ENCODE data around the gene ZPBP2. TPM values are rescaled to one million over a fixed set of nuclear protein-coding genes. Genes with fewer than 3 reads are reported as not detected.
A peak's percentile ranks its signal among the peaks of the same experiment; 100 is the strongest.

The ZPBP2 gene
- total and polyA plus RNA-seq, 2 of the 13 experiments (the other 11 are each of a cell fraction or from before 2014, with no cell fraction given): not detected

DNA sequence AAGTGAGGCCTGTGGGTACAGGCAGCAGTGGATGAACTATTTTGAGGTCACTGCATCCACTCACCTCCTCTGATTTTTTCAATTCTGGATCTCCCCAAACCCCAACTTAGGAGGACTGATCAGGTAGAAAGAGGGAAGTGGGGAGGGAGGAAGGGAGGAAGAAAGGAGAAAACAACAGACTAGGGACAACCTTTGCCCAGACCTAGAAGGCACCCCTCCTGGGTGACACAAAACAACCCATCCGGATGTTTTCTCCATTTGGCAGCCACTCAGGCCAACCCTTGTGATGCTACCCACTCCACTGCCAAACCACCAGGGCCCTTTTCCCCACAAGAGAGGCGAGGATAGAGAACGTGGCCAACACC, 56.7 kb downstream of the ZPBP2 start:
- in situ Hi-C loops (cut with HindIII; ENCODE audit: extremely low pct_ligation_motif_present, low pct_unique_long_range_greater_than_20kb) (loop anchor here (5.0 kb wide), 1 partner anchor 48 kb away; no protein-coding TSS in a partner anchor), intact Hi-C loops (cut with micrococcal nuclease; ENCODE audit: unreplicated experiment) (loop anchor here (10.0 kb wide), 1 partner anchor 180 kb away; the partner anchor contains the start of gene NR1D1)
- H3K4me1 ChIP-seq (ENCODE audit: insufficient read depth, low read length): peaks cover 82% of the 10 kb centered on the region
- CTCF ChIA-PET (ENCODE audit: low intra/inter-chr PET ratio, low total read pairs): no interaction called here
- H3K4me2 ChIP-seq (ENCODE audit: low read depth, low read length): peak overlapping the region; percentile 97
- no peaks in the 10 kb centered on the region; a peak in 1 of 5 replicates for H3K27me3 ChIP-seq (ENCODE audit: control insufficient read depth in 1 of 2, insufficient read depth in 2 of 2, low read length in 2 of 2)
- H3K4me3 ChIP-seq (replicated peaks in 1 of 3; ENCODE audit: insufficient read depth in 1 of 3, low read depth in 2 of 3, low read length in 3 of 3): peak overlapping the region; percentile 24 to 96 (median 72); a peak in 5 of 6 replicates
- WGBS (ENCODE audit: low lambda C conversion rate): 45% methylated on average over 3 of the region's 3 CpGs
- peaks cover 50% of the 10 kb centered on the region for H3K79me2 ChIP-seq (ENCODE audit: insufficient read depth, low read length)
- DNase-seq (ENCODE audit: low spot score) (no peak), FAIRE-seq (no peak), ATAC-seq (no peak)
- peaks cover 11% of the 10 kb centered on the region; the same call in 1 of the 2 replicates for H4K20me1 ChIP-seq (ENCODE audit: insufficient read depth, low read length)
- peak overlapping the region; percentile 90 for H3K9ac ChIP-seq (ENCODE audit: insufficient read depth, low read depth, low read length)
- peaks cover 24 to 26% of the 10 kb centered on the region in 2 experiments for H3K36me3 ChIP-seq (replicated peaks in 1 of 2; ENCODE audit: control insufficient read depth in 1 of 2, insufficient read depth in 2 of 2, low read length in 2 of 2)
- BruUV-seq (replicated peaks): no TSS peak
- H2AFZ ChIP-seq (ENCODE audit: low read length): no peak overlapping the region
- POLR2A ChIA-PET: interaction anchor here (0.5 to 5.3 kb wide), 9 partner anchors 10 to 186 kb away, joined by 3 to 47 read pairs (median 4); partner anchors contain the start of genes NR1D1 and PSMD3
- peak overlapping the region; percentile 93 for H3K27ac ChIP-seq (ENCODE audit: extremely low read length, insufficient read depth, low read length)
- no peaks in the 10 kb centered on the region for H3K9me3 ChIP-seq (ENCODE audit: low read length)
- TF ChIP-seq, protein P1, sequence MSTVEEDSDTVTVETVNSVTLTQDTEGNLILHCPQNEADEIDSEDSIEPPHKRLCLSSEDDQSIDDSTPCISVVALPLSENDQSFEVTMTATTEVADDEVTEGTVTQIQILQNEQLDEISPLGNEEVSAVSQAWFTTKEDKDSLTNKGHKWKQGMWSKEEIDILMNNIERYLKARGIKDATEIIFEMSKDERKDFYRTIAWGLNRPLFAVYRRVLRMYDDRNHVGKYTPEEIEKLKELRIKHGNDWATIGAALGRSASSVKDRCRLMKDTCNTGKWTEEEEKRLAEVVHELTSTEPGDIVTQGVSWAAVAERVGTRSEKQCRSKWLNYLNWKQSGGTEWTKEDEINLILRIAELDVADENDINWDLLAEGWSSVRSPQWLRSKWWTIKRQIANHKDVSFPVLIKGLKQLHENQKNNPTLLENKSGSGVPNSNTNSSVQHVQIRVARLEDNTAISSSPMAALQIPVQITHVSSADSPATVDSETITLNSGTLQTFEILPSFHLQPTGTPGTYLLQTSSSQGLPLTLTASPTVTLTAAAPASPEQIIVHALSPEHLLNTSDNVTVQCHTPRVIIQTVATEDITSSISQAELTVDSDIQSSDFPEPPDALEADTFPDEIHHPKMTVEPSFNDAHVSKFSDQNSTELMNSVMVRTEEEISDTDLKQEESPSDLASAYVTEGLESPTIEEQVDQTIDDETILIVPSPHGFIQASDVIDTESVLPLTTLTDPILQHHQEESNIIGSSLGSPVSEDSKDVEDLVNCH (CRISPR knock-in tag; IDR thresholded peaks at IDR 0.05): no peak
- TF ChIP-seq ZNF549 (CRISPR knock-in tag; IDR thresholded peaks at IDR 0.05): no peak
- TF ChIP-seq, protein P2, sequence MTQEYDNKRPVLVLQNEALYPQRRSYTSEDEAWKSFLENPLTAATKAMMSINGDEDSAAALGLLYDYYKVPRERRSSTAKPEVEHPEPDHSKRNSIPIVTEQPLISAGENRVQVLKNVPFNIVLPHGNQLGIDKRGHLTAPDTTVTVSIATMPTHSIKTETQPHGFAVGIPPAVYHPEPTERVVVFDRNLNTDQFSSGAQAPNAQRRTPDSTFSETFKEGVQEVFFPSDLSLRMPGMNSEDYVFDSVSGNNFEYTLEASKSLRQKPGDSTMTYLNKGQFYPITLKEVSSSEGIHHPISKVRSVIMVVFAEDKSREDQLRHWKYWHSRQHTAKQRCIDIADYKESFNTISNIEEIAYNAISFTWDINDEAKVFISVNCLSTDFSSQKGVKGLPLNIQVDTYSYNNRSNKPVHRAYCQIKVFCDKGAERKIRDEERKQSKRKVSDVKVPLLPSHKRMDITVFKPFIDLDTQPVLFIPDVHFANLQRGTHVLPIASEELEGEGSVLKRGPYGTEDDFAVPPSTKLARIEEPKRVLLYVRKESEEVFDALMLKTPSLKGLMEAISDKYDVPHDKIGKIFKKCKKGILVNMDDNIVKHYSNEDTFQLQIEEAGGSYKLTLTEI (CRISPR knock-in tag; conservative IDR thresholded peaks at IDR 0.05): no peak
- no peak for TF ChIP-seq MAFF (IDR thresholded peaks at IDR 0.05; ENCODE audit: low read depth, low read length)
- TF ChIP-seq ZSCAN30 (CRISPR knock-in tag; IDR thresholded peaks at IDR 0.05): no peak
- TF ChIP-seq KLF12 (CRISPR knock-in tag; IDR thresholded peaks at IDR 0.05; ENCODE audit: borderline replicate concordance): peak; percentile 67
- TF ChIP-seq NFAT5 (CRISPR knock-in tag; IDR thresholded peaks at IDR 0.05): 0 out of 2 replicates have a peak, but pooled peaks have one; percentile 50
- no peak for TF ChIP-seq ZFYVE20 (CRISPR knock-in tag; IDR thresholded peaks at IDR 0.05; ENCODE audit: borderline replicate concordance, low read depth)
- TF ChIP-seq NAIF1 (CRISPR knock-in tag; IDR thresholded peaks at IDR 0.05; ENCODE audit: borderline replicate concordance): peak; percentile 20; the same call in 1 of the 2 replicates
- no peak for TF ChIP-seq FOXJ3 (CRISPR knock-in tag; IDR thresholded peaks at IDR 0.05; ENCODE audit: borderline replicate concordance)
- no peak for TF ChIP-seq ZNF496 (CRISPR knock-in tag; IDR thresholded peaks at IDR 0.05; ENCODE audit: insufficient replicate concordance)
- no peak for TF ChIP-seq BHLHE40 (IDR thresholded peaks at IDR 0.05; ENCODE audit: low read length)
